ENCODE results near the gene KCNN1.

KCNN1 gene

GRCh38 chr19:17951990-17952976 lies 14.6 kb upstream of the KCNN1 start:
- H3K27ac ChIP-seq (ENCODE audit: low read depth, low read length): no peak overlapping the region
- H3K4me1 ChIP-seq (ENCODE audit: control insufficient read depth in 5 of 5, insufficient read depth in 5 of 5, low read length in 5 of 5): peaks cover 0 to 44% (median 38%) of the 10 kb centered on the region in 5 donors
- no peaks in the 10 kb centered on the region for H3K36me3 ChIP-seq (ENCODE audit: control insufficient read depth in 5 of 5, insufficient read depth in 5 of 5, low read length in 5 of 5)
- no peak overlapping the region for H3K9ac ChIP-seq (ENCODE audit: low read length in 5 of 5)
- H3K4me3 ChIP-seq (ENCODE audit: low read depth in 1 of 5, low read length in 5 of 5): no peak overlapping the region
- peaks cover 38 to 67% (median 51%) of the 10 kb centered on the region in 5 donors for H3K27me3 ChIP-seq (ENCODE audit: control insufficient read depth in 5 of 5, insufficient read depth in 4 of 5, low read length in 5 of 5)
- no peaks in the 10 kb centered on the region for H3K9me3 ChIP-seq (ENCODE audit: control insufficient read depth in 5 of 5, low read length in 5 of 5)

- Histone ChIP-seq H3K4me3 (ENCODE audit: low read depth in 1 of 5, low read length in 5 of 5) (no peak overlapping the region), H3K27ac (ENCODE audit: low read depth, low read length) (no peak overlapping the region), H3K4me1 (ENCODE audit: control insufficient read depth in 5 of 5, insufficient read depth in 5 of 5, low read length in 5 of 5) (peaks cover 0 to 41% (median 36%) of the 10 kb centered on the region in 5 donors), H3K9ac (ENCODE audit: low read length in 5 of 5) (no peak overlapping the region), H3K36me3 (ENCODE audit: control insufficient read depth in 5 of 5, insufficient read depth in 5 of 5, low read length in 5 of 5) (no peaks in the 10 kb centered on the region), H3K27me3 (ENCODE audit: control insufficient read depth in 5 of 5, insufficient read depth in 4 of 5, low read length in 5 of 5) (peaks cover 46 to 77% (median 56%) of the 10 kb centered on the region in 5 donors), H3K9me3 (ENCODE audit: control insufficient read depth in 5 of 5, low read length in 5 of 5) (peaks cover 0 to 2% (median 0%) of the 10 kb centered on the region in 5 donors)
Measured at GRCh38 chr19:17953316-17953801, 13.5 kb upstream of the KCNN1 start.

GRCh38 chr19:17953869-17954268 lies 13.0 kb upstream of the KCNN1 start:
- no peak overlapping the region for H3K4me3 ChIP-seq (ENCODE audit: low read depth in 1 of 5, low read length in 5 of 5)
- H3K9me3 ChIP-seq (ENCODE audit: control insufficient read depth in 5 of 5, low read length in 5 of 5): peaks cover 0 to 2% (median 0%) of the 10 kb centered on the region in 5 donors
- H3K36me3 ChIP-seq (ENCODE audit: control insufficient read depth in 5 of 5, insufficient read depth in 5 of 5, low read length in 5 of 5): no peaks in the 10 kb centered on the region
- no peak overlapping the region for H3K9ac ChIP-seq (ENCODE audit: low read length in 5 of 5)
- H3K27me3 ChIP-seq (ENCODE audit: control insufficient read depth in 5 of 5, insufficient read depth in 4 of 5, low read length in 5 of 5): peaks cover 46 to 76% (median 56%) of the 10 kb centered on the region in 5 donors
- peaks cover 0 to 36% (median 32%) of the 10 kb centered on the region in 5 donors for H3K4me1 ChIP-seq (ENCODE audit: control insufficient read depth in 5 of 5, insufficient read depth in 5 of 5, low read length in 5 of 5)
- H3K27ac ChIP-seq (ENCODE audit: low read depth, low read length): no peak overlapping the region

GRCh38 chr19:17954401-17954800 lies 12.5 kb upstream of the KCNN1 start:
- H3K9me3 ChIP-seq (ENCODE audit: control insufficient read depth in 5 of 5, low read length in 5 of 5): peaks cover 0 to 2% (median 0%) of the 10 kb centered on the region in 5 donors
- H3K9ac ChIP-seq (ENCODE audit: low read length in 5 of 5): no peak overlapping the region
- no peak overlapping the region for H3K4me3 ChIP-seq (ENCODE audit: low read depth in 1 of 5, low read length in 5 of 5)
- H3K4me1 ChIP-seq (ENCODE audit: control insufficient read depth in 5 of 5, insufficient read depth in 5 of 5, low read length in 5 of 5): peaks cover 0 to 31% (median 28%) of the 10 kb centered on the region in 5 donors
- no peaks in the 10 kb centered on the region for H3K36me3 ChIP-seq (ENCODE audit: control insufficient read depth in 5 of 5, insufficient read depth in 5 of 5, low read length in 5 of 5)
- no peak overlapping the region for H3K27ac ChIP-seq (ENCODE audit: low read depth, low read length)
- peaks cover 46 to 70% (median 56%) of the 10 kb centered on the region in 5 donors for H3K27me3 ChIP-seq (ENCODE audit: control insufficient read depth in 5 of 5, insufficient read depth in 4 of 5, low read length in 5 of 5)

GRCh38 chr19:17957149-17957849 lies 9.6 kb upstream of the KCNN1 start:
- H3K9ac ChIP-seq (ENCODE audit: low read length in 5 of 5): no peak overlapping the region
- H3K9me3 ChIP-seq (ENCODE audit: control insufficient read depth in 5 of 5, low read length in 5 of 5): peaks cover 0 to 2% (median 0%) of the 10 kb centered on the region in 5 donors
- no peak overlapping the region for H3K27ac ChIP-seq (ENCODE audit: low read depth, low read length)
- no peak overlapping the region for H3K4me3 ChIP-seq (ENCODE audit: low read depth in 1 of 5, low read length in 5 of 5)
- H3K36me3 ChIP-seq (ENCODE audit: control insufficient read depth in 5 of 5, insufficient read depth in 5 of 5, low read length in 5 of 5): no peaks in the 10 kb centered on the region
- peaks cover 0 to 5% (median 4%) of the 10 kb centered on the region in 5 donors for H3K4me1 ChIP-seq (ENCODE audit: control insufficient read depth in 5 of 5, insufficient read depth in 5 of 5, low read length in 5 of 5)
- peaks cover 31 to 50% (median 39%) of the 10 kb centered on the region in 5 donors for H3K27me3 ChIP-seq (ENCODE audit: control insufficient read depth in 5 of 5, insufficient read depth in 4 of 5, low read length in 5 of 5)

GRCh38 chr19:17957885-17958284 lies 9.0 kb upstream of the KCNN1 start:
- Histone ChIP-seq H3K4me1 (ENCODE audit: control insufficient read depth in 5 of 5, insufficient read depth in 5 of 5, low read length in 5 of 5) (no peaks in the 10 kb centered on the region), H3K36me3 (ENCODE audit: control insufficient read depth in 5 of 5, insufficient read depth in 5 of 5, low read length in 5 of 5) (no peaks in the 10 kb centered on the region), H3K4me3 (ENCODE audit: low read depth in 1 of 5, low read length in 5 of 5) (no peak overlapping the region), H3K9ac (ENCODE audit: low read length in 5 of 5) (no peak overlapping the region), H3K27ac (ENCODE audit: low read depth, low read length) (no peak overlapping the region), H3K27me3 (ENCODE audit: control insufficient read depth in 5 of 5, insufficient read depth in 4 of 5, low read length in 5 of 5) (peaks cover 26 to 47% (median 35%) of the 10 kb centered on the region in 5 donors), H3K9me3 (ENCODE audit: control insufficient read depth in 5 of 5, low read length in 5 of 5) (peaks cover 0 to 2% (median 0%) of the 10 kb centered on the region in 5 donors)

- peaks cover 0 to 7% (median 4%) of the 10 kb centered on the region in 5 donors for H3K4me1 ChIP-seq (ENCODE audit: control insufficient read depth in 5 of 5, insufficient read depth in 5 of 5, low read length in 5 of 5)
- H3K9me3 ChIP-seq (ENCODE audit: control insufficient read depth in 5 of 5, low read length in 5 of 5): no peaks in the 10 kb centered on the region
- H3K36me3 ChIP-seq (ENCODE audit: control insufficient read depth in 5 of 5, insufficient read depth in 5 of 5, low read length in 5 of 5): no peaks in the 10 kb centered on the region
- no peak overlapping the region for H3K9ac ChIP-seq (ENCODE audit: low read length in 5 of 5)
- H3K4me3 ChIP-seq (ENCODE audit: low read depth in 1 of 5, low read length in 5 of 5): no peak overlapping the region
- H3K27me3 ChIP-seq (ENCODE audit: control insufficient read depth in 5 of 5, insufficient read depth in 4 of 5, low read length in 5 of 5): peaks cover 27 to 48% (median 46%) of the 10 kb centered on the region in 5 donors
- no peak overlapping the region for H3K27ac ChIP-seq (ENCODE audit: low read depth, low read length)
Measured at GRCh38 chr19:17963936-17964691, 2.8 kb upstream of the KCNN1 start.

- Histone ChIP-seq H3K27me3 (ENCODE audit: control insufficient read depth in 5 of 5, insufficient read depth in 4 of 5, low read length in 5 of 5) (peaks cover 27 to 49% (median 46%) of the 10 kb centered on the region in 5 donors), H3K4me1 (ENCODE audit: control insufficient read depth in 5 of 5, insufficient read depth in 5 of 5, low read length in 5 of 5) (peaks cover 0 to 7% (median 4%) of the 10 kb centered on the region in 5 donors), H3K27ac (ENCODE audit: low read depth, low read length) (no peak overlapping the region), H3K4me3 (ENCODE audit: low read depth in 1 of 5, low read length in 5 of 5) (no peak overlapping the region), H3K36me3 (ENCODE audit: control insufficient read depth in 5 of 5, insufficient read depth in 5 of 5, low read length in 5 of 5) (no peaks in the 10 kb centered on the region), H3K9ac (ENCODE audit: low read length in 5 of 5) (no peak overlapping the region), H3K9me3 (ENCODE audit: control insufficient read depth in 5 of 5, low read length in 5 of 5) (no peaks in the 10 kb centered on the region)
Measured at GRCh38 chr19:17965370-17966128, 1.4 kb upstream of the KCNN1 start.

- no peaks in the 10 kb centered on the region for H3K36me3 ChIP-seq (ENCODE audit: control insufficient read depth in 5 of 5, insufficient read depth in 5 of 5, low read length in 5 of 5)
- no peak overlapping the region for H3K27ac ChIP-seq (ENCODE audit: low read depth, low read length)
- peaks cover 27 to 48% (median 46%) of the 10 kb centered on the region in 5 donors for H3K27me3 ChIP-seq (ENCODE audit: control insufficient read depth in 5 of 5, insufficient read depth in 4 of 5, low read length in 5 of 5)
- H3K4me1 ChIP-seq (ENCODE audit: control insufficient read depth in 5 of 5, insufficient read depth in 5 of 5, low read length in 5 of 5): peaks cover 0 to 7% (median 4%) of the 10 kb centered on the region in 5 donors
- H3K4me3 ChIP-seq (ENCODE audit: low read depth in 1 of 5, low read length in 5 of 5): no peak overlapping the region
- no peak overlapping the region for H3K9ac ChIP-seq (ENCODE audit: low read length in 5 of 5)
- no peaks in the 10 kb centered on the region for H3K9me3 ChIP-seq (ENCODE audit: control insufficient read depth in 5 of 5, low read length in 5 of 5)
Measured at GRCh38 chr19:17966129-17966483, 801 bp upstream of the KCNN1 start.

Data from subcutaneous abdominal adipose tissue (tissue), 5 donors.